SK-N-SH (cell line): ENCODE data around the gene EFCAB14.

Experiments
- NFIC ChIP-seq: IDR thresholded peaks from 2 replicates; pipeline ENCODE4 v1.4.0; 2012; ENCODE audit warnings: borderline replicate concordance
- POLR2AphosphoS5 ChIP-seq: IDR thresholded peaks from 2 replicates; pipeline ENCODE4 v1.6.1; 2012; ENCODE audit warnings: low read depth, low read length
- TF ChIP-seq, protein P1 (sequence below): fragments of 200-600 bp; sonication (generic); IDR thresholded peaks from 2 replicates; pipeline ENCODE4 v1.6.1; 2017; ENCODE audit warnings: antibody characterized with exemption, mild to moderate bottlenecking, moderate library complexity

- TF ChIP-seq, protein P1, sequence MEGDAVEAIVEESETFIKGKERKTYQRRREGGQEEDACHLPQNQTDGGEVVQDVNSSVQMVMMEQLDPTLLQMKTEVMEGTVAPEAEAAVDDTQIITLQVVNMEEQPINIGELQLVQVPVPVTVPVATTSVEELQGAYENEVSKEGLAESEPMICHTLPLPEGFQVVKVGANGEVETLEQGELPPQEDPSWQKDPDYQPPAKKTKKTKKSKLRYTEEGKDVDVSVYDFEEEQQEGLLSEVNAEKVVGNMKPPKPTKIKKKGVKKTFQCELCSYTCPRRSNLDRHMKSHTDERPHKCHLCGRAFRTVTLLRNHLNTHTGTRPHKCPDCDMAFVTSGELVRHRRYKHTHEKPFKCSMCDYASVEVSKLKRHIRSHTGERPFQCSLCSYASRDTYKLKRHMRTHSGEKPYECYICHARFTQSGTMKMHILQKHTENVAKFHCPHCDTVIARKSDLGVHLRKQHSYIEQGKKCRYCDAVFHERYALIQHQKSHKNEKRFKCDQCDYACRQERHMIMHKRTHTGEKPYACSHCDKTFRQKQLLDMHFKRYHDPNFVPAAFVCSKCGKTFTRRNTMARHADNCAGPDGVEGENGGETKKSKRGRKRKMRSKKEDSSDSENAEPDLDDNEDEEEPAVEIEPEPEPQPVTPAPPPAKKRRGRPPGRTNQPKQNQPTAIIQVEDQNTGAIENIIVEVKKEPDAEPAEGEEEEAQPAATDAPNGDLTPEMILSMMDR, result no peak
- TF ChIP-seq POLR2AphosphoS5 (no peak), NFIC (no peak)
These were observed 775 bp upstream of the EFCAB14 start for GRCh38 chr1:46719689-46720088.
